ENCODE data around the gene IGHMBP2.

DNA sequence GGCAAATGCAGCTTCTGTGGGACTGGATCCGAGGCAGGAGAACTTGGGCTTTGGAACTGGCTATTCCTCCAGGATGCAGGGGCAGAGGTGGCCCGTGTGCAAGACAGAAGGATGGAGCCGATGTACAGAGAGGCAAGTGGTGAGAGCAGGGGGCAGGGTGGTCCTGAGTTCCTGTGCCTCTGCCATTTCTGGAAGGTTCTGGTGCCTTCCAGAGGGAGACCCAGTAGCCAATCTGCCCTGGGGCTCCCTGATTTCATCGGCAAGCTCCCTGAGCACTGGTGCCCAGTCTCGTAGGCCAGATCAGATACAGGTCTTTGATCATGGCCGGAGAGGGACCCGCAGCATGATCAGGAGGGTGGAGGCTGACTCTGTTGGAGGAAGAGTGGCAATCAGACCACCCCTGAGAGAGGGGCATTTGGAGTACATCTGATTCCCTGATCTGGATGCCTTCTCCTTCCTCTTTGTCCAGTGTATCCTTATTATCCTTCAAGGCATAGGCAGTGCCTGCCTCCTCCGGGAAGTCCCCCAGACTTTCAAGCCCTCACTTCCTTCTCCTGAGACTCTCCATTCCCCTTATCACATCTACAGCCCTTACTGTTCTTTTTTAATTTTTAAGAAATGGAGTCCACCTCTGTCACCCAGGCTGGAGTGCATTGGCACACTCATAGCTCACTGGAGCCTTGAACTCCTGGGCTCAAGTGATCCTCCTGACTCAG is 67.4 kb downstream of the IGHMBP2 start:
- TF ChIP-seq CTCF (IDR thresholded peaks at IDR 0.05), result no peak
- no peak for TF ChIP-seq POLR2A (IDR thresholded peaks at IDR 0.05)
